ENCODE measurements around the gene PRRC2B. TPM values are rescaled to one million over a fixed set of nuclear protein-coding genes. Genes with fewer than 3 reads are reported as not detected.
A peak's percentile ranks its signal among the peaks of the same experiment; 100 is the strongest.

PRRC2B gene
- total and polyA plus RNA-seq, 2 of the 13 experiments (the other 11 are each of a cell fraction or from before 2014, with no cell fraction given): 20.8 to 37.4 TPM

- TF ChIP-seq ZBTB40 (IDR thresholded peaks at IDR 0.05): no peak
- peak; percentile 80 for TF ChIP-seq ZBTB40 (CRISPR knock-in tag; IDR thresholded peaks at IDR 0.05)
- TF ChIP-seq ZNF710 (CRISPR knock-in tag; IDR thresholded peaks at IDR 0.05; ENCODE audit: borderline replicate concordance): no peak
- TF ChIP-seq ZNF34 (CRISPR knock-in tag; IDR thresholded peaks at IDR 0.05; ENCODE audit: borderline replicate concordance): no peak
- no peak for TF ChIP-seq ZNF777 (CRISPR knock-in tag; IDR thresholded peaks at IDR 0.05)
- TF ChIP-seq SIX4 (CRISPR knock-in tag; IDR thresholded peaks at IDR 0.05): no peak
- TF ChIP-seq THAP8 (CRISPR knock-in tag; IDR thresholded peaks at IDR 0.05; ENCODE audit: borderline replicate concordance): peak; percentile 79
- TF ChIP-seq ZSCAN21 (CRISPR knock-in tag; IDR thresholded peaks at IDR 0.05; ENCODE audit: borderline replicate concordance): 0 out of 2 replicates have a peak, but pooled peaks have one; percentile 58
- TF ChIP-seq GATAD1 (CRISPR knock-in tag; IDR thresholded peaks at IDR 0.05): 0 out of 2 replicates have a peak, but pooled peaks have one; percentile 19
- no peak for TF ChIP-seq POLR2A (IDR thresholded peaks at IDR 0.05; ENCODE audit: insufficient read depth in 1 of 2, low read depth in 2 of 2, low read length in 2 of 2)
- TF ChIP-seq SMC3 (IDR thresholded peaks at IDR 0.05; ENCODE audit: low read length): peak; percentile 43; the same call in 1 of the 2 replicates
- no peak for TF ChIP-seq ZNF329 (CRISPR knock-in tag; IDR thresholded peaks at IDR 0.05; ENCODE audit: low read depth)
- peak; percentile 42; the same call in 1 of the 2 replicates for TF ChIP-seq THAP9 (CRISPR knock-in tag; IDR thresholded peaks at IDR 0.05; ENCODE audit: borderline replicate concordance)
- no peak for TF ChIP-seq SNAPC5 (CRISPR knock-in tag; IDR thresholded peaks at IDR 0.05; ENCODE audit: borderline replicate concordance)
Measured at GRCh38 chr9:131349881-131350563, 43.9 kb upstream of the PRRC2B start (continued).
